ENCODE measurements around the gene GHR.

The GHR gene

GRCh38 chr5:42518595-42519221 lies 95.5 kb downstream of the GHR start:
- DNase-seq, result no peak

- no peak for DNase-seq
Observed at GRCh38 chr5:42520203-42520602, 97.0 kb downstream of the GHR start.

- no peak for DNase-seq
Observed at GRCh38 chr5:42520957-42521356, 97.7 kb downstream of the GHR start.

- DNase-seq, result no peak
Observed at GRCh38 chr5:42521406-42521805, 98.2 kb downstream of the GHR start.

GRCh38 chr5:42522783-42523182 lies 99.5 kb downstream of the GHR start:
- no peak for DNase-seq

- no peak for DNase-seq
Observed at GRCh38 chr5:42526179-42526578, 102.9 kb downstream of the GHR start.

DNA sequence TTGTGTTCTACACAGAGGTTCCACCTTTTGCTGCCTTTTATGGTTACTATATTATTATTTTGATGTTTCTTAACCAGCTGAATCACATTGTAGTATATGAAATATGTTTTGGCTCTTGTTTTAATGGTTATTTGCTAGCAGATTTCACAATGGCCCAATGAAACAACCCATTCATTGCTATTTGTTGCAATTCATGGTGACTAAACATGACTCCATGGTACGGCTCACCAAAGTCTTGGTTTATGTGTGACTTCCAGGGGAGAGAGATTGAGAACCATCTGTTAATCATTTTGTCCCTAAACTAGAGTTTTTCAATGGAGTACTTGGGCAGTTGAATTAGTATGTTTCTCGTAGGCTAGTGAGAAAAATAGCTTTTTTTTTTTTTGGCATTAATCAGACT lies 108.4 kb downstream of the GHR start:
- DNase-seq, result no peak

DNA sequence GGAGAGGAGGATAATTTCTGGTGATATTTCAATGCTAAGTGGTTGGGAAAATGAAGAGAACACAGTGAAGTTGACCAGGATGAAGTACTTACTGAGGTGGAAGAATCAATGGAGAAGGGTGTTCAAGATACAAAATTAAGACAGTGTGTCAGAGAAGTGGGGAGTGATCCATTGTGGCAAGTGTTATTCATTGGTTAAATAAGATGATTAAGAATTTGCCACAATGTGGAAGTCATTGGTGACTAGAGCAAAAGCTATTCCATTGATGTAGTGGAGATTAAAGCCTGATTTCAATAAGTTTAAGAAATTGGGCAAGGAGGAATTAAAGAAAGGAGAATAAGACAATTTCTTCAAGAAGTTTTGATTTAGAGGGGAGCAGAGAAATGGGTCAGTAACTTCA lies 118.9 kb downstream of the GHR start:
- DNase-seq, result no peak

GRCh38 chr5:42543774-42544173 lies 120.5 kb downstream of the GHR start:
- no peak for DNase-seq

DNA sequence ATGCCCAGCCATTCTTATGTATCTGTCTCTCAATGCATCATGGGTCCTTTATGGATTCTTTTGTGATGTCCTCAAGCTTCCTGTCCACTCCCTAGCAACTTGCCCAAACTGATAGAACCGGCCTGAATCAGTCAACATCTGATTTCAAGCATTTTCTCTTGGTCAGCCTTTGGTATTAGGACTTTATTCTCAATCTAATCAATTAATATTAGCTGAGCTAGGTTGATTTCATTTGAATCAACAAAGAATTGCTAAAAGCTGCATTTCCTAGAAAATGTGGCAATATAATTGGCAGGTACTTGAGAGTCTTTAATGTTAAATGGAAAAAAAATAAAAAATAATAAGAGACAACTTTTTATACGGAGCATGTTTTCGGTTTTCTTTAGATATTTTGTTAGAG lies 121.8 kb downstream of the GHR start:
- DNase-seq, result no peak

DNA sequence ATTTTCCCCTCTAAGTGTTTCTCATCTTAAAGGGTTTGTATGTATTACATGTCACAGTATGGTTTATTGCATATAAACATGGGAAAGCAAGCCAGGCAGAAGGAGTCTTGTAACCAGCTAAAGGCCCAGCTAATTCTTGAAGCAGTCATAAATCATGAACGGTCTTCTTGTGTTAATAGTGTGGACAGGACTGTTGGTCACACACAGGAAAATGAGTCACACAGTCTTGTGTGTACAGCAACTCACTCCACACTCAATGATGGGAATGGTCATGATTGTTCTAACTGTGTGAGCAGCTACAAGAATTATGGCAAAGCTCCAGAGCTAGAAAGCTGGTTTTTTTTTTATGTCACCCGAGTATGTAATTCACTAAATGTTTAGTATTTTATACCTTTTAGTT lies 123.9 kb downstream of the GHR start:
- no peak for DNase-seq

DNA sequence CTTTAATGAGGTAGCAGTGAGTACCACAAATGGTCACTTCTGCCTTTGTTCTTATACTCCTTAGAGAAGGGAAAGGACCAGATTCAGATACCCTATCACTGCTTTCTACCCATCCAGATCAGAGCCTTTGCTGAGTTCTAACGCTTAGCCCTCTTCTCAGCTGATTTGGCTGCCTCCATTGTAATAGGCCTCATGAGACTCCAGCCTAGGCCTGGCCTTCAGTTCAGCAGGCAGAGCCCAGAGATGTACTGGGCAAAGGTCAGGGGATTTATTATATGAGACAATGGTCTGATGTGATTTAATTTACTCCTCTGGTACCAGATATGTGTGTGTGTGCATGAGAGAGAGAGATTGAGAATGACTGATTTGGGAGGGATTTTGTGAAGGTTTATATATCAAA lies 124.7 kb downstream of the GHR start:
- DNase-seq, result no peak

GRCh38 chr5:42552597-42552996 lies 129.4 kb downstream of the GHR start:
- DNase-seq, result no peak

- no peak for DNase-seq
Observed at GRCh38 chr5:42553461-42553860, 130.2 kb downstream of the GHR start.

DNA sequence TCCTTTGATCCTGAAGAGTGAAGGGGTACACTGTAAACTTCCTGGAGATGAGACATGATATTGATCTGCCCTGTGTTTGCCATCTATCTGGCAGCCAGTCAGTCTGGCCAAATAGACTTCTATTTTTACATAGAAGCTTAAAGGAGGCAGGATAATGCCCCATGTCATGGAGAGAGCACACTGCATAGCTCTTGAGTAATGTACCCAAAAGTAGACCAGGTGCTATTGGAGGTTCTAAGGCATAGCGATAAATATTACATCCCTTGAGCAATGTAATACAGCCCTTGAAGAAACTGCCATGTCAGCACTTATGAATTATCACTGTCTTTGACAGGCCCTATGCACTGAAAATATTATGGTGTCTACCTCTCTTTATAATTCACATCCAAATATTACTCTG lies 131.8 kb downstream of the GHR start:
- DNase-seq, result no peak

GRCh38 chr5:42555797-42556196 lies 132.6 kb downstream of the GHR start:
- no peak for DNase-seq

- no peak for DNase-seq
Observed at GRCh38 chr5:42557689-42558088, 134.4 kb downstream of the GHR start.

GRCh38 chr5:42561656-42562055 lies 138.4 kb downstream of the GHR start:
- no peak for DNase-seq

GRCh38 chr5:42564689-42565356 lies 141.6 kb downstream of the GHR start:
- DNase-seq, result no peak

DNA sequence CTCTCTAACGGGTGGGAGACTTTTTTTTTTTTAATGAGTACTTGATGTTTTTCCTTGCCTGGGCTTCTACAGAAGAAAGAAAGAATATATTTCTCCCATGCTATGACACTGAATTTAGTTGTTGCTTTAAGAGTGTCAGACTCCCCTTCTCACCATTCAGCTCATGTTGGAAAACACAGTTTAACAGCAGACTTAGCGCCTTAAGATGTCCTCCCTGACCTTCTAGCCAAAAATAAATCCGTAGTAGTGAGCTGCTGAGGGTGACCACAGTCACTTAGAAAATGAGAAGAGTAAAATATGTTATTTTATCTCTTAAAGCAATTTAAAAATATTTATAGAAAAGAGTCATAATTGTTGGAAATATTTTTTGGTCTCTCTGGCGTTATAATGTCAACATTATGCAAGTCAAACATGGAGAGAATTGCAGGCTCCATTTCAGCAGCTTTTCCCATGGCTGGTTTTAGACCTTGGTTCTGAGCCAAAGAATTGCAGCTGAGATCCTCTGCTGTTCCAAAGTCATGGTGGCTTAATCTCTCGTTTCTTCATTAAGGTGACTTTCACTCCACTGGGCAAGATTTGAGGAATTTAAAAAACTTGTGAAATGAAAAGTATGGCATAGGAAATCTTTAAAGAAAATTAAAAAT lies 143.5 kb downstream of the GHR start:
- DNase-seq, result no peak

DNA sequence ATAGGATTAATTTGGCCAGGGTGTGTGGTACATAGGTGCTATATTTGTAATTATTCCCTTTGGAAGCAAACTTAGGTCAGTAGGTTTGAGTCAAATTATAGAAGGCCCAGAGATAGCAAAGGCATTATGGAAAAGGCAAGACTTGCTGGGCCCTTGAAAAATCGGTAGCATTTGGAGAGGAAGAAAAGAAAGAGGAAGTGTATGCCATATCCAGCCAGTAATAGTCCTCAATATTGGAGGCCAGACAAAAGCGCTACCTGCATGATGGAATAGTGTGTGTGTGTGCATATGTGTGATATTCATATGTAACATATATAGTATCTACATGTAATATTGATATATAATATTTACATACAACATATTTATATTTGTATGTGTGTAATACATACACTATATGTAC lies 146.1 kb downstream of the GHR start:
- DNase-seq, result no peak

GRCh38 chr5:42569953-42570548 lies 146.8 kb downstream of the GHR start:
- no peak for DNase-seq

- no peak for DNase-seq
Observed at GRCh38 chr5:42570966-42571960, 148.0 kb downstream of the GHR start.

Data from stimulated activated CD4-positive, alpha-beta T cell treated with anti-CD3 and anti-CD28 coated beads, Interleukin-4, amount 100 ng/mL, for 1 hour (primary cell).